Activated naive CD4-positive, alpha-beta T cell treated with Interleukin-2 at 50 U/mL for 16 hours (primary cell): ENCODE data around the gene RCE1.
A peak's percentile ranks its signal among the peaks of the same experiment; 100 is the strongest.

Experiments used
- DNase-seq: peaks from one replicate; pipeline ENCODE4 v3.0.0-alpha.2; 2020

RCE1 gene

GRCh38 chr11:66891851-66892660 lies 48.8 kb downstream of the RCE1 start:
- peak; percentile 64 for DNase-seq

GRCh38 chr11:66892911-66893310 lies 49.7 kb downstream of the RCE1 start:
- DNase-seq, result no peak

GRCh38 chr11:66894141-66894540 lies 50.9 kb downstream of the RCE1 start:
- no peak for DNase-seq
